GM12878 (cell line): ENCODE results near the gene SLC4A1.

Experiments
- BHLHE40 ChIP-seq, 2 experiments: fragments of 450-650 bp in 1 of 2; IDR thresholded peaks; 2 replicates each; pipeline ENCODE4 v1.6.1; 2011 to 2017; ENCODE audit warnings: low read depth in 2 of 2, borderline replicate concordance in 1 of 2, improper control_type of control experiment in 1 of 2, low read length in 1 of 2, mild to moderate bottlenecking in 1 of 2
- CREM ChIP-seq: IDR thresholded peaks from 2 replicates; pipeline ENCODE4 v1.6.1; 2014; ENCODE audit warnings: antibody characterized with exemption, low read depth
- CTCF ChIP-seq, 3 experiments: IDR thresholded peaks in 2 of 3; conservative IDR thresholded peaks in 1 of 3; 2 replicates each; pipeline ENCODE4 v1.5.1; 2011; ENCODE audit warnings: low read depth in 3 of 3, low read length in 3 of 3, mild to moderate bottlenecking in 3 of 3, control low read depth in 2 of 3, moderate library complexity in 2 of 3, inconsistent platforms in 1 of 3, mixed read lengths in 1 of 3; ENCODE audit not compliant: control insufficient read depth in 2 of 3, insufficient read depth in 1 of 3; ENCODE audit errors: extremely low read depth in 1 of 3
- E2F8 ChIP-seq: fragments of 450-650 bp; IDR thresholded peaks from 2 replicates; pipeline ENCODE4 v1.6.1; 2018; ENCODE audit warnings: mild to moderate bottlenecking, low read depth, moderate library complexity; ENCODE audit not compliant: partially characterized antibody
- MLLT1 ChIP-seq: fragments of 450-650 bp; IDR thresholded peaks from 2 replicates; pipeline ENCODE4 v1.6.1; 2016; ENCODE audit warnings: mild to moderate bottlenecking
- MXI1 ChIP-seq: fragments of 150-350 bp; IDR thresholded peaks from 2 replicates; pipeline ENCODE4 v1.6.1; 2011; ENCODE audit warnings: low read depth, mild to moderate bottlenecking, inconsistent platforms, low read length, improper control_type of control experiment
- PML ChIP-seq: IDR thresholded peaks from 2 replicates; pipeline ENCODE4 v1.6.1; 2012; ENCODE audit warnings: low read length, inconsistent platforms
- POLR2A ChIP-seq: IDR thresholded peaks from 2 replicates; pipeline ENCODE4 v1.6.1; 2011; ENCODE audit warnings: low read depth, mild to moderate bottlenecking, low read length
- REST ChIP-seq: IDR thresholded peaks from 2 replicates; pipeline ENCODE4 v1.6.1; 2012; ENCODE audit warnings: mild to moderate bottlenecking, low read depth, low read length
- TARDBP ChIP-seq: IDR thresholded peaks from 2 replicates; pipeline ENCODE4 v1.6.1; 2016; ENCODE audit warnings: borderline replicate concordance

GRCh38 chr17:44255915-44256314, 12.0 kb downstream of the SLC4A1 start:
- TF ChIP-seq POLR2A (no peak), TARDBP (no peak), MLLT1 (no peak), BHLHE40 (IDR thresholded peaks at IDR 0.05; ENCODE audit: borderline replicate concordance in 1 of 2, low read depth in 2 of 2, low read length in 1 of 2) (no peak), E2F8 (no peak), CTCF (IDR thresholded peaks at IDR 0.05 in 2 of 3, conservative IDR thresholded peaks at IDR 0.05 in 1 of 3; ENCODE audit: control insufficient read depth in 2 of 3, extremely low read depth in 1 of 3, insufficient read depth in 1 of 3, low read depth in 3 of 3, low read length in 3 of 3) (no peak), MXI1 (no peak), CREM (no peak), REST (no peak), PML (no peak)
